Dedifferentiated amniotic fluid mesenchymal stem cell (primary cell): ENCODE results near the gene SYNGR4.
"Not testable (repeated sequence)": the region's sequence is repeated elsewhere in the genome, so short reads cannot be mapped to it uniquely, and the experiment has no call there.

Experiments
- DNase-seq: peaks from one replicate; pipeline ENCODE4 v3.0.0-alpha.2; 2016; ENCODE audit errors: extremely low spot score

SYNGR4 gene

GRCh38 chr19:48371367-48371766 is 7.2 kb downstream of the SYNGR4 start:
- DNase-seq: no peak

DNA sequence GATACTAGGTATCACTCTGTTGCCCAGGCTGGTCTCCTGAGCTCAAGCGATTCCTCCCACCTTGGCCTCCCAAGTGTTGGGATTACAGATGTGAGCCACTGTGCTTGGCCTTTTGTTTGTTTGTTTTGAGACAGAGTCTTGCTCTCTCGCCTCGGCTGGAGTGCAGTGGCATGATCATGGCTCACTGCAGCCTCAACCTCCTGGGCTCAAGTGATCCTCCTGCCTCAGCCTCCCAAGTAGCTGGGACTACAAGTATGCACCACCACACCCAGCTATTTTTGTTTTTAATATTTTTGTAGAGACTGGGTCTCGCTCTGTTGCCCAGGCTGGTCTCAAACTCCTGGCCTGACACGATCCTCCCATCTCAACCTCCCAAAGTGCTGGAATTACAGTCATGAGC is 7.6 kb downstream of the SYNGR4 start:
- DNase-seq: not testable (repeated sequence)

DNA sequence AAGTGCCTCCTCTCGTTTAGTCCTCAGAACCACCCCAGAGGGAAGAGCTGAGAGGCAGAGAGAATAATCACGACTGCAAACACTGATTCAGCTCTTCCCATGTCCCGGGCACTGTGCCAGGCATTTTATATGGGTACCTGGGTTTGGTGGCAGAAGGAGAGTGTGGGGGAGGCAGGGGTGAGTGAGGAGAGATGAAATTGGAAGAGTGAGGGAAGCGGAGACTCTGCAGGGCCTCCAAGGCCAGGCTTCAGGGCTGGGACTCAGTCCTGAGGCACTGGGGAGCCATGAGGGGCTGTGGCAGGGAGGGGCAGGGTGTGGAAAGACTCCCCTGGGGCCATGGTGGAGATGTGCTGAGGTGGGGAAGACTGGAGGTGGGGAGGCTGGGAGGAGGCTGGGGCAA is 8.7 kb downstream of the SYNGR4 start:
- no peak for DNase-seq

DNA sequence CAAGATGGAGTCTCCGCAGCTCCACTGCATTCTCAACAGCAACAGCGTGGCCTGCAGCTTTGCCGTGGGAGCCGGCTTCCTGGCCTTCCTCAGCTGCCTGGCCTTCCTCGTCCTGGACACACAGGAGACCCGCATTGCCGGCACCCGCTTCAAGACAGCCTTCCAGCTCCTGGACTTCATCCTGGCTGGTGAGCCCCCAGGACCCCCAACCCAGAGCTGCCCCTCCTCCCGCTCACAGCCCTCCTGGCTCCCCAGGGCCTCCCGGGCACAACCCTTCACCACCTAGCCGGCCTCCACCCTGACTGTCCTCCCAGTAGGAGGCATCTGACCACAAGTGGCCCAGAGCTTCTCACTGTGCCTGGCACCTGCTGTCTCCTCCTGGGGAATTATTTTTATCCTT is 9.4 kb downstream of the SYNGR4 start:
- DNase-seq: no peak

DNA sequence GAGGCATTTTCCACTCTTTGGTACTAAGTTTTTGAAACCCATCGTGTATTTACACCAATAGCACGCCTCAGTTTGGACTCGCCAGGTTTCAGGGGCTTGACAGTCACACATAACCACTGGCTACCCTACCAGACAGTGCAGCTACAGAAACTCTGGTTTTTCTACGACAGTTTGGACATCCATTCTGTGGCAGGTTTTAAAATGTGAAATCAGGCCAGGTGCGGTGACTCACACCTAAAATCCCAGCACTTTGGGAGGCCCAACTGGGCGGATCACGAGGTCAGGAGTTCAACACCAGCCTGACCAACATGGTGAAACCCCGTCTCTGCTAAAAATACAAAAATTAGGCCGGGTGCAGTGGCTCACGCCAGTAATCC is 14.0 kb downstream of the SYNGR4 start:
- no peak for DNase-seq

- DNase-seq: no peak
Observed at GRCh38 chr19:48379058-48379457, 14.9 kb downstream of the SYNGR4 start.

DNA sequence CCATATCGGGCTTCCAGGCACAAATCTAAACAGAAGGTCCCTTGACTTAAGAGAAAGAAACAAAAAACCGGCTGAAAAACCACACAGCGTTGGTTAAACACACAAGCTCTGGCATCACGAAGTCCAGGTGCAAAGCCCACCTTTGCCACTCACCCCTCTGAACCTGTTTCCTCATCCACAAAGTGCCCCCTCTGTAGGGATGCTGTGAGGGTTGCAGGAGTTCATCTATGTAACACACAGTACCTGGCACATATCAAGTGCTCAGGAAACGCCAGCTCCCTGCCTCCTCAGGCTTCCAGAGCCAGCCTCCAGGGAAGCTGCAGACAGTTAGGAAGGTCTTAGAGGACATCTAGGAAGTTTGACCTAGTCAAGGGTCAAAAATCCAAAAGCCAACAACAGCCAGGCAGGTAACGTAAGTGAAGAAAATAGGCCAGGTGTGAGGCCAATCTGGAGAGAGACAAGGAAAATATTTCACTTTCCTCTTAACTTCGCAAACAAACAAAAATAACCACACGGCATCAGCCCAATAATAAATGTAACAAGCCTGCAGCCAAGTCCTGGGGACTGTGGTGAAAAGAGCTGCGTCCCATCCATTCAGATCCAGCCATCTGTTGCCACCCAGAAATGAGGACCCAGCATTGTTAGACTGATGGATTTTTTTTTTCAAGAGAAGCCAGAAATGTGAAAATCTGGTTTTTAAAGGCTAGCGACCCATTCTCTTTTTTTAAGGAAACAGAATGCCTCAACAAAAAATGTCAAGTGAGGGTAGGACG is 17.2 kb downstream of the SYNGR4 start:
- DNase-seq: no peak

- no peak for DNase-seq
Observed at GRCh38 chr19:48382286-48382685, 18.1 kb downstream of the SYNGR4 start.

- DNase-seq: no peak
Observed at GRCh38 chr19:48385461-48386087, 21.4 kb downstream of the SYNGR4 start.

GRCh38 chr19:48386981-48387380 is 22.8 kb downstream of the SYNGR4 start:
- DNase-seq: no peak

GRCh38 chr19:48390188-48391099 is 26.3 kb downstream of the SYNGR4 start:
- DNase-seq: peak; percentile 62

GRCh38 chr19:48391100-48392005 is 27.2 kb downstream of the SYNGR4 start, which contains the start of gene KDELR1:
TSS of gene KDELR1 (minus strand) at chr19:48391551. CDS start at chr19:48391358, 193 bp downstream.
- DNase-seq: peak; percentile 52

GRCh38 chr19:48392006-48392344 is 27.8 kb downstream of the SYNGR4 start:
- not testable (repeated sequence) for DNase-seq

DNA sequence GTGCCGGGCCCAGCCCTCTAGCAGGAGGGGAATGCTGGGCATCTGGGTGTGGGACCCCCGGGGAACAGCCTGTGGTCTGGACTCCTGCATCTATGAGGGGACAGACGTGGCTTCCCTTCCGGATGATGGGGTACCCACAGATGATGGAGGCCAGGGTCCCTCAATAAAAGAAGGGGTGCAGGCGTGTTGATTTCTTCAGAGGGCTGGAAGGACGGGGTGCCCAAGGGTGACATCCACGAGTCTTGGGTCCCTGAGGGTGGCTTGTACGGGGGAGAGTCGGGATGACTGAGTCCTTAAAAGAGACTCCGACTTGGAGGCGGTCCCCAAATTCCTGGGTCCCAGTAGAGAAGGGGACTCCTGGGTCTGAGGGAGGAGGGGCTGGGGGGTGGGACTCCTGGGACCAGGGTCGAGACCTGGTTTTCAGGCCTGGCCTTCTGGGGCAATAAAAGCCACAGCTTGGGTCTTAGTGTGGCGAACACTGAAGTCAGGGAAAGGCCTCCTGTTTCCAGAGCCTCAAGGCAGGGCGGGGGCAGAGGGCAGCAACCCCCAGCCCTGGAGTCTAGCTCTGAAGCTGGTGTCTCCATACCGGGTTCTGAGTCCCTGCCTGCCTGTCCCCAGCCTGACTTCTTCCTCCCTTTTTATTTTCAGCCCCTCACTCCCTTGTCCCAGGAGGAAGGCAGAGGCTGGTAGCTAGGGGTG is 28.8 kb downstream of the SYNGR4 start:
- no peak for DNase-seq

DNA sequence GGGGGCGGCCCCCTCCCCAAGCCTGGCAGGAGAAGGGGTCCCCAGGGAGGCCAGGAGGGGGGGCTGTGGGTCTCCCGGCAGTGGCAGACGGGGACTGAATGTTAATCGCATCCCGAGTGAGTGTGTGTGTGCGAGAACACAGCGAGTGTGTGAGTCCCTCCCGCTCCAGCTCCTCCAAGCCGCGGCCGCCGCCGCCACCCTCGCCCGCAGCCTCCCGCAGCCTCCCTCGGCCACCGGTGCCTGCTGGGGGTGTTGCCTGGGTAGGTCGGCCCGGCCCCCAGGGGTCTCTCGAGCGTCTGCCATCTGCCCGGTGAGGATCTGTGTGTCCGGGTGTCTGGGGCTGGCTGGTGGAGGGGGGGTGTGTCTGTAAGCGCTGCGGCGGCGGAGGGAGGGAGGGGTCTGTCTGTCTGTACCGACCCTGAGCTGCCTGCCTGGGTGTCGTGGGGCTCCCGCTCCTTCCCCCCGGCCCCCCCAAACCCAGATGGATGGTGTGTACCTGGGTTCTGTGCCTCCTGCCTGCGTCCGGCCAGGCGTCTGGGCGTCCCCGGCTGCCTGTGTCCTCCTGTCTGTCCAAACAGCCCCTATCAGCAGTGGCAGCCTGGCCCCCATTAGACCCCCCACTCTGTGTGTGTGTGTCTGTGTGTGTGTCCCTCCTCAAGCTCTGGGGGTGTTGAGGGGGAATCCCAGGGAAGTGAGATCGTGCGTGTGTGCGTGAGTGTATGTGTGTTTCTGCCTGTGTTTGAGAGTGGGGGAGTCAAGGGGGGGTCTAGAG is 29.6 kb downstream of the SYNGR4 start, which contains the start of gene GRIN2D:
Gene GRIN2D (plus strand): TSS at position 110 of the 772 bp plus-strand sequence. CDS start 4,725 bp downstream, outside the sequence.
- DNase-seq: no peak

GRCh38 chr19:48394331-48395169 is 30.4 kb downstream of the SYNGR4 start:
- no peak for DNase-seq

DNA sequence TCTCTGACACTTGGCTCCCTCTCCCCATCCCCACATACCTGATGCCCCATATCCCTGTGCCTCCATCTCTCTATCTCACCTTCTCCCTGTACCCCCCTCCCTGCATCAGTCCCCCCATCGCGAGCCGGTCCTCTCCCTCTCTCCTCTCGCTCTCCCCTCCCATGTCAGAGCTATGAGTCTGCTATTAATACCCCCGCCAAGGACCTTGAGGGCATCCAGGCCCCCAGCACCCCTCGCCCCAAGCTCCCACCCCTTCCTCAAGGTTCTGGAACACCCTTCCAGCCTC is 30.9 kb downstream of the SYNGR4 start:
- no peak for DNase-seq

DNA sequence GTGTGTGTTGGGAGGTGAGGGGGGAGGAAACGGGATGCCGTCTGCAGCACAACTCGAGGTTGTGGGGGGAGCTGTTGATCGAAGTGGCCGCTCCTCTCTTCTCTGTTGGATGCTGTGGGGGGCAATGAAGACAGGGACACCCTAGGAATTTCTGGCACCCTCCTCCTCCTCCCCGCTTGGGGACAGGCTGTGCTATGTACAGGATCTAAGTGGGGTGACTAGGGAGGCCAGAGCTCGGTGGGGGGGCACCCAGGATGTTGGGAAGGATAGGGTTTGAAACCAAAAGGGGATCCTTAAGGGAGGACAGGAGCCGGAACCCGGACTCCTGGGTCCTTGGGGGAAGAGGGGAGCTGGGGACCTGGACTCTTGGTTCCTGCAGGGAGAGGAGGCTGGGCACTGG is 31.3 kb downstream of the SYNGR4 start:
- DNase-seq: no peak
